Uterus (tissue), 4 donors: ENCODE measurements around the gene SCGB3A1. TPM values are rescaled to one million over a fixed set of nuclear protein-coding genes. Genes with fewer than 3 reads are reported as not detected.

ENCODE experiments used
- DNase-seq, 2 donors: peaks; one replicate each; pipeline ENCODE4 v3.0.0-alpha.2; 2019 to 2020
- H3K27ac ChIP-seq, 2 donors: fragments of 200-600 bp; sonication (generic); 1 replicate in 1 of 2; 2 replicates in 1 of 2; pipeline ENCODE4 v1.5.1; 2016 to 2018
- H3K27me3 ChIP-seq, 2 donors: fragments of 200-600 bp; sonication (generic); one replicate each; pipeline ENCODE4 v1.5.1; 2018 to 2019; ENCODE audit warnings: control low read depth in 1 of 2
- H3K36me3 ChIP-seq, 2 donors: fragments of 200-600 bp; sonication (generic); one replicate each; pipeline ENCODE4 v1.5.1; 2019; ENCODE audit warnings: control low read depth in 1 of 2
- H3K4me1 ChIP-seq, 2 donors: fragments of 200-600 bp; sonication (generic); one replicate each; pipeline ENCODE4 v1.5.1; 2018 to 2019; ENCODE audit warnings: control low read depth in 1 of 2
- H3K4me3 ChIP-seq, 2 donors: fragments of 200-600 bp; sonication (generic); 1 replicate in 1 of 2; 2 replicates in 1 of 2; pipeline ENCODE4 v1.5.1; 2018 to 2019; ENCODE audit warnings: mild to moderate bottlenecking in 1 of 2
- H3K9me3 ChIP-seq, 2 donors: fragments of 200-600 bp; sonication (generic); one replicate each; pipeline ENCODE4 v1.5.1; 2019; ENCODE audit warnings: control low read depth in 1 of 2
- CTCF ChIP-seq, 4 experiments: fragments of 200-600 bp in 2 of 4; fragments of 450-650 bp in 2 of 4; sonication (generic) in 2 of 4; IDR thresholded peaks; one replicate each; pipeline ENCODE4 v1.5.1; 2016 to 2019; ENCODE audit warnings: antibody characterized with exemption in 4 of 4, mild to moderate bottlenecking in 2 of 4, moderate library complexity in 1 of 4
- POLR2A ChIP-seq, 2 donors: fragments of 450-650 bp; IDR thresholded peaks; one replicate each; pipeline ENCODE4 v1.6.1; 2016; ENCODE audit warnings: antibody characterized with exemption in 2 of 2, mild to moderate bottlenecking in 1 of 2, moderate library complexity in 1 of 2
- intact Hi-C: fragments of 100-400 bp; cut with DNase I; formaldehyde crosslinking; loops from one replicate; pipeline ENCODE4 v1.15.1; 2023; ENCODE audit warnings: low total_unique reads
- total RNA-seq, 4 donors: library from RNA; depleted of rRNA in 3 of 4; stranded (reverse); fragments of >200 nt in 3 of 4; gene quantifications; one replicate each; pipeline versions ENCODE4 v1.1.0 to v1.2.4, GENCODE V29; 2014 to 2023
- donor health status: DM: yes; HTN: yes; CAD: no.

The SCGB3A1 gene
- total RNA-seq, 4 donors from 2014 or later, result 0.98 TPM; not detected in 3

- intact Hi-C loops, result no loop called here
- Histone ChIP-seq H3K9me3 (no peaks in the 10 kb centered on the region), H3K36me3 (no peaks in the 10 kb centered on the region), H3K27ac (no peak overlapping the region), H3K4me3 (no peak overlapping the region), H3K4me1 (no peaks in the 10 kb centered on the region), H3K27me3 (no peaks in the 10 kb centered on the region)
- no peak for TF ChIP-seq CTCF (IDR thresholded peaks at IDR 0.05)
- TF ChIP-seq POLR2A (IDR thresholded peaks at IDR 0.05), result no peak
- no peak for DNase-seq
Observed at GRCh38 chr5:180598797-180599589, 7.7 kb upstream of the SCGB3A1 start.

GRCh38 chr5:180598316-180598701 lies 7.0 kb upstream of the SCGB3A1 start:
- Histone ChIP-seq H3K4me3 (no peak overlapping the region), H3K27ac (no peak overlapping the region), H3K27me3 (no peaks in the 10 kb centered on the region), H3K9me3 (no peaks in the 10 kb centered on the region), H3K4me1 (no peaks in the 10 kb centered on the region), H3K36me3 (no peaks in the 10 kb centered on the region)
- intact Hi-C loops, result no loop called here
- no peak for DNase-seq
- no peak for TF ChIP-seq CTCF (IDR thresholded peaks at IDR 0.05)
- TF ChIP-seq POLR2A (IDR thresholded peaks at IDR 0.05), result no peak

- DNase-seq, result no peak
- no peak overlapping the region for H3K4me3 ChIP-seq
- no peaks in the 10 kb centered on the region for H3K4me1 ChIP-seq
- H3K9me3 ChIP-seq, result no peaks in the 10 kb centered on the region
- no peaks in the 10 kb centered on the region for H3K36me3 ChIP-seq
- intact Hi-C loops, result no loop called here
- H3K27me3 ChIP-seq, result no peaks in the 10 kb centered on the region
- no peak overlapping the region for H3K27ac ChIP-seq
- no peak for TF ChIP-seq POLR2A (IDR thresholded peaks at IDR 0.05)
- TF ChIP-seq CTCF (IDR thresholded peaks at IDR 0.05), result no peak
Observed at GRCh38 chr5:180596668-180597231, 5.5 kb upstream of the SCGB3A1 start.

GRCh38 chr5:180596115-180596667 lies 4.9 kb upstream of the SCGB3A1 start:
- Histone ChIP-seq H3K27me3 (no peaks in the 10 kb centered on the region), H3K27ac (no peak overlapping the region), H3K9me3 (no peaks in the 10 kb centered on the region), H3K36me3 (no peaks in the 10 kb centered on the region), H3K4me1 (no peaks in the 10 kb centered on the region), H3K4me3 (no peak overlapping the region)
- DNase-seq, result no peak
- intact Hi-C loops, result no loop called here
- TF ChIP-seq CTCF (IDR thresholded peaks at IDR 0.05), result no peak
- TF ChIP-seq POLR2A (IDR thresholded peaks at IDR 0.05), result no peak
